Stimulated activated CD8-positive, alpha-beta memory T cell treated with anti-CD3 and anti-CD28 coated beads, Interleukin-15, amount 100 ng/mL, for 4 hours (primary cell): ENCODE results near the gene TMEM38B.

Source experiments
- DNase-seq, 2 donors: peaks; one replicate each; pipeline ENCODE4 v3.0.0-alpha.2; 2020; ENCODE audit warnings: low read depth in 2 of 2

The TMEM38B gene, protein sequence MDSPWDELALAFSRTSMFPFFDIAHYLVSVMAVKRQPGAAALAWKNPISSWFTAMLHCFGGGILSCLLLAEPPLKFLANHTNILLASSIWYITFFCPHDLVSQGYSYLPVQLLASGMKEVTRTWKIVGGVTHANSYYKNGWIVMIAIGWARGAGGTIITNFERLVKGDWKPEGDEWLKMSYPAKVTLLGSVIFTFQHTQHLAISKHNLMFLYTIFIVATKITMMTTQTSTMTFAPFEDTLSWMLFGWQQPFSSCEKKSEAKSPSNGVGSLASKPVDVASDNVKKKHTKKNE

DNA sequence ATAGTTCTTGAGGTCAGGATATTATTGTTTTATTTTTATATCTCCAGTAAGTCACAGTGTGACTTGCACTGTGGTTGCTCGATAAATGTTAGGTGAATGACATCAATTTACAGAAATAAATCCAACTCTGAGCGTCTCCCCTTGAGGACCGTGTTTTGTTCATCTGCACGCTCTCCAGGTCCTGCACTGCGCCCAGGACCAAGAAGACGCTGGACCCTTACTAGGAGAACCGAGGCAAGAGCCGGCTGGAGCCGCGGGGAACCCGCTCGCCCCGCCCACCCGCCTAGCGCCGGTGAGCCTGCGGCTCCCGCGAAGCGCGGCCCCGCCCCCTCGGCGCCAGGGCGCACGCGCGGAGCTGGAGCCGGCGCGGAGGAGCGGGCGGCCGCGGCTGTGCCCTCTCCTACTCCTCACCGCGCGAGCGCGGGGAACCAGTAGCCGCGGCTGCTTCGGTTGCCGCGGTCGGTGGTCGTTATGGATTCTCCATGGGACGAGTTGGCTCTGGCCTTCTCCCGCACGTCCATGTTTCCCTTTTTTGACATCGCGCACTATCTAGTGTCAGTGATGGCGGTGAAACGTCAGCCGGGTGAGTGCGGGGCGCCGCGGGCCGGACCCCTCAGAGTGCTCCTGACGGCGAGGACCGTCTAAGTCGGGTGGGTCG lies at the start of gene TMEM38B:
TMEM38B (plus strand) TSS at position 352 of the 658 bp plus-strand sequence; CDS start at position 472, 120 bp downstream.
- peak; percentile 39 to 64 for DNase-seq

DNA sequence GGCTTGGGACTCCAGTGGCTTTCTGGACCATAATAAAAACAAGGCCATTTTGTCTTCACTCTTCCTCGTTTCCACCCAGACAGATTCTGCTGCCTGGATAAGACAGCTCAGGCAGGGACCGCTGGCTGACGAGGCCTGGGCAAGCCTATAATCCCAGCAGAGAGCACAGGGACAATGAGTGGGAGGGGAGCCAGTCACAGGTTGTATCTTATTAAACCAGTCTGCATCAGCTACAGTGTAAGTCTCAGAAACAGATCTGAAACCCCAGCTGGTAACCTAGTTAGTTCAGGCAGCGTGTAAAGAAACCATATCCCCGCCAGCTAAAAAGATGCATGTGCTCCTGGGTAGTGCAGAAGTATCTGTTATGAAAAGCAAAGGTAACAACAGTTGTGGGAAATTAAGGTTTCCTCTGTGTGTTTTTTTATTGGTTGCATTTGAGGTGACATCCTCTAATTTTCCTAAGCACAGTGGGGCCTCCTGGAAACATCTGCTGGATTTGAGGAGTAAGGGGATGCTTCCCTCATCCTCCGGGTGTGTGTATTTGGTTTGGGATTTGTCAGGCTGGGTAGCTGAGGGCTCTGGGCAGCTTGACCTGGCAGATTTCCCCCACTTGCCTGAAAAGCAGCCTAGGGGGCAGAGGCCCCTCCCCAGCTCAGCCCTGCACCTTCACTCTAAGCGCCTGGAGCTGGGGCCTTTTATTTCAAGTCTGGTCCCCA lies 47.3 kb upstream of the TMEM38B start:
- no peak for DNase-seq

DNA sequence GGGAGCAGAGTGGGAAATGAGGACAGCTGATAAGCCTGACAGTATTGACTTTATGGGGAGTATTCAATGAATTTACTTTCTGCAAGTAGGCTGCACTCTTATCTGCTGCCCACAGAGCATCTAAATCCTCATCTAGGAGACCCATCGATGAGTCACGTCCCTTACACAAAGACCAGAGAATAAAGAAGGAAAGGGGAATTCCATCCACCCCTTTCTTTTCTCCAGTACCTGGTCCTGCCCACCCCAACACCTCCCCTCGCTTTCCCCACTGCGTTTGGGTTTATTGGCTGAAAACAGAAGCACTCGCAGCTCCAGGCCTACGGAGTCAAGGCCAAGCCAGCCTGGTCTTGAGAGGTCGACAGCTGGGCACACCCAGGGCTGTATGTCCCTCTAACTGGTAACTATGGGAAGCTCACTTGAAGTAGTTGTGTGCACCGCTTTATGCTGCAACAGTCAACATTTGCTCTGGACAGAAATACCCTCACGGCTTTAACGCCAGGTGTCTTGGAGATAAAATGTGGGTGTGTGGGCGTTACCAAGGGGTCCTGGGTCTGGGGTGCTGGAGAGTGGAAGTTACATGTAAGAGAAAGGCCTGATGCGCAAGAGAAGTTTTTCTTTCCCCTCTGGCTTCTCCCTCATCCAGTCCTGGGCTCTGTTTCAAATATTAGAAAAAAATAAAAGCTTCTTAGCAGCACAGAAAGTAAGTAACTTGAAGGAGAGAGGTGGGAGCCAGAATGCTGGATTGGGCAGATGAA lies 46.6 kb upstream of the TMEM38B start:
- DNase-seq: no peak

DNA sequence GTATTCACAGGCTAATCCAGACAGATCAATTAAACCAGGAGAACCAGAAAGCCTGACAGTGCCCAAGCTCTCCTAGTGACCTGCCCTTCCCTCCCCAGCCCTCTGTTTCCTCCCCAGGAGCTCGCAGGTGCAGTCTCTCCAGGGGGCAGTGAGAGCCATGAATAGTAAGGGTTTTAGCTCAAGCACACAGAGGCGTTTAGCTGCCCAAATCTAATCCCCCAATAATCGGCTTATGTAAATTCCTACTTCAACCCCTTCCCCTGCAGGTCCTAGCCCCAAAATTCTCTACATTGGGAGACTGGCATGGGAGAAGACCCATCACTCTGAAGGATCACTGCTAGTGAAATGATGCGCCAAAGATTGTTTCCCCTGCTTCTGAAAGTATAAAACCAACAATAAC lies 42.5 kb upstream of the TMEM38B start:
- no peak for DNase-seq

DNA sequence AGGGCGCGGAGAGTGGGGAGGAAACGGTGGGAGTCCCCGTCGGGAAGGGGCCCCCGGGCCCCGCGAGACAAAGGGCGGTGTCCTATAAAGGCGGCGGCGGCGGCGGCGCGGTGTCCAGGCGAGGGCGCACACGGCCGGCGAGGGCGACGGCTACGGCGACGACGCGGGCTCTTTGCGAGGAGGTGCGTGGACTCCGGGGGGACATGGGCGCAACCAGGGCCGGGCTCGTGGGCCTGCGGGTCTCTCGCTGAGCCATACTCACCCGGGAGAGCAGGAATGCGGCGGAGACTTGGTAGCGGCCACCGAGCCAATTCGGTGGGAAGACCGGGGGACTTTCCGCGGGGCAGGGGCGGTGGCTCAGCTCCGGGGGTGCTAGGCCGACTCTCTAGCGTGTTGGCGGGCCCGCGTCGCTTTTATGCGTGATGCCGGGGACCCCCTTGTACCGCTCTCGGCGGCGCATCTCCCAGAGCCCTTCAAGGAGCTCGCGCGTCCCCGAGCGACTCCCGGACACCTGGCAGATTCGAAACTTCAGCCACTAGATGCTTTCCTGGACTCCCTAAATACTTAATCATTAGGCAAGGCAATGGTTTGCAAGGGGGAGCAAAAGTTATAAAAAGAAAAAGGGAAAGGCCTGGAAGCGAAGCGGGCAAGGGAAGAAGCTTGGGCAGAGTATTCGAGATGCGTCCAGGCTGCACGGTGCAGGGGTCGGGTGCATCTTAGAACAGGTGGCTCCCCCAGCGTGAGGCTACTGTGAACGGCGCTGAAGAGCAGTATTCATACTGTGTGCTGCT lies 38.0 kb upstream of the TMEM38B start:
- no peak for DNase-seq

DNA sequence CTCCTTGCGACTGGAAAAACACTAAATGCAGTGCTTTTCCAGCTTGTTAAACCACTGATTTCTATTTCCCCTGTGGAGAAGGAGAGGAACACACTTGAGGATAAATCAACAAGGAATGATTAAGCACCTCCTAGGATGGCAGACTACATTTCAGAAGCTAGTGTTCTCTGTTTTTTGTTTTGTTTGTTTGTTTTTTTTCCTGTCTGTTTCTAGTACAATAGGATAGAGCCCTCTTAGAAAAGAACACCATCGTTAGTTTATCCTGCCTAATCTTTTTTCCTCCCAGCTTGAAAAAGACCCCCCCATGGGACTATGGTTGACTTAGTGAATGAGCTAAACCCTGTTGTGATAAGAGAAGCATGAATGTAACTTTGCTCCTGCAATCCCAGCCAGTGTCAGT lies 36.0 kb upstream of the TMEM38B start:
- DNase-seq: no peak

DNA sequence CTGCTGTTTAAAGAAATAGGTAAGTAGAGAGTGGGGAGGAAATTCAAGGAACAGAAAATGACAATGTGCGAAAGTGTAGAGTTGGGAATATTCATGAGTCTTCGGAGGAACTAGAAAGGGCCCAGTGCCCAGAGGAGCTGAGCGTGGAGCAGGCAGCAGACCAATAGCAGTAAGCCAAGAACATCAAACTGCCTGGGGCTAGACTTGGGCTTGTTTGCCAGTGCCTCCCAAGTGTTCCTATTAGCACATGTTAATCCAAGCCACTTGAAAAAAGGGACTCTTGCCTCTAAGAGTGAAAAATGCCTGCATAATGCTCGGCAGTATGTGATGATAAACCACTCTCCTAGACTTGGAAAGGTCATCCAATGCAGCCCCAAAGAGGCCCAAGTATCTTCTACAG lies 33.3 kb upstream of the TMEM38B start:
- no peak for DNase-seq

DNA sequence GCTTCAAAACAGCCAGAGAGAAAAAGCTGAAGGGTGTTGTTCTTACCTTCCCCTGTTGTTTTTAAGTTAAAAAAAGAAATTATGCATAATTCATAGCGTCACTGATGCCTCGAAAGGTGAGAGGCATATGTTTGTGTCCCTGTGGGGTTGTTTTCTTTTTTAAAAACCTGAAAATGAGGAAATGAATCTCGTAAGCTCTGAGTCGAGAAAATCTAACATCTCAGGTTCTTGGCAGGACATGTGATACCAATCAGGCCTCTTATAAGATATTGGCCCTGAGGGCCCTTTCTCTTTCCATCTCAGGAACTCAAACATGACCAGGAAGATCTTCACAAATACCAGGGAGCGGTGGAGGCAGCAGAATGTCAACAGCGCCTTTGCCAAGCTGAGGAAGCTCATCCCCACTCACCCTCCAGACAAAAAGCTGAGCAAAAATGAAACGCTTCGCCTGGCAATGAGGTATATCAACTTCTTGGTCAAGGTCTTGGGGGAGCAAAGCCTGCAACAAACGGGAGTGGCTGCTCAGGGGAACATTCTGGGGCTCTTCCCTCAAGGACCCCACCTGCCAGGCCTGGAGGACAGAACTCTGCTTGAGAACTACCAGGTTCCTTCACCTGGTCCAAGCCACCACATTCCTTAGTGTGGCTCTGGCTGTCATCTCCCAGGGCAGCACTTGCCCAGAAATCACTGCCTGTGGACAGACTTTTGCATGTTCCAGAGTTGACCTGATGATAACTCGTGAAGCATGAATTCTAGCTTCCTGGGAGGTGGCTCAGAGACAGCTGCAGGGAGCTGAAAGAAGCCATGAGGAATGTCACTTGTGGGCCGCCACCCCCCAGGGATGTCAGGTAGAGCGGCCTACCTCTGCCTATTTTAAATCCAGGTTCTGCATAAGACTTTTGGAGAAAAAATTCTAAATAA lies 31.9 kb upstream of the TMEM38B start, which contains the start of gene TAL2:
TAL2 (plus strand) TSS at position 274 of the 921 bp plus-strand sequence; CDS start at position 314, 40 bp downstream.
- no peak for DNase-seq

DNA sequence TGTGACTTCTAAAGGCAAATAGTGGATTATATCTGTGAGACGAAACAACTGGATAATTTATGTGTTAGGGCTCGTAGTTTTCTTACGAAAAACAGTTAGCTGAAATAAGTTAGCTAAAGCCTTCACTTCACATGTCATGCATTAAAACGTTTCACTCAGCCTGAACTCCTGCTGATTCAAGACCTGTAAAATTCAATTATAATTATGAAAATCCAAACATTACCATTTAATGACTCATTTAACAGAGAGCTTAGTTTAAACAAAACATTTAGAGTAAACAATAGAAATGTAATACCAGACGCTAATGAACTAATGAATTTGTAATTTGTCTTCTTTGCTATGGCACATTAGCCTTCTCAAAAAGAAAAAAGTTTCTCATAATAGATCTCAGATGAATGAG lies 30.4 kb upstream of the TMEM38B start:
- DNase-seq: no peak

DNA sequence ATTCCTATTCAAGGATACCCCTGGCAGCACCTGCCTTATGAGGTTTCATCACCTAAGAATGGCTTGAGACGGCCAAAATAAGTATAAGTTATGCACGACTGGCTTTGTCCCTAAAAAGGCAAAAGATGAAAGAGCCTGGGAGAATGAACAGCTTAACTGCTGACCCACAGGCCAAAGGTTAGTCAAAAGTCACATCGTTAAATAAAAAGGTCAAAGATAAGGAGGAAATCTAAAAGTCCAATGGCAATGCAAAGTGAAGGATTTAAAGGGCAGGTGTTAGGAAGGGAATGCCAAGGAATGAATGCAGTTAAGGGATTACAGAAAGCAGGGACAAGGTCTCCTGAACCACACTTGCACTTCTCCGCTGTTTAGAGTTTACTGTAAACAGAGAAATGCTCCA lies 26.5 kb upstream of the TMEM38B start:
- DNase-seq: no peak

DNA sequence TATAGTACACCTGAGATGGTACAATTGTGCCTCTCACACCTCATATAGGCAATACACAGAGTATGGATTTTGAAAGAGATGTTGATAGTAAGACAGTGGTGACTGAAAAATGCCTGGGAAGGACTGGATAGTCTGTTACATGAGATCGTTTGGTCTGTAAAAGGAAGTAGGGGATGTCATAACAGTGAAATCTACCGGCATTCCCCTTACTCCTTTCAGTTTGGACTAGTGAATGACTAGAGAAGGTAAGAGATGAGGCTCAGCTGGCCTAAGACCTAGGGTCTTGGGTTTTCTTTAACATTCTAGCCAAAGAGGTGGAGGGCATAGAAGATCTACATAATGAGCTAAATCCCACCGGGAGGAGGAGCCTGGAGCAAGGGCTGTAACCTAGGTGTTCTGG lies 24.0 kb upstream of the TMEM38B start:
- DNase-seq: no peak

DNA sequence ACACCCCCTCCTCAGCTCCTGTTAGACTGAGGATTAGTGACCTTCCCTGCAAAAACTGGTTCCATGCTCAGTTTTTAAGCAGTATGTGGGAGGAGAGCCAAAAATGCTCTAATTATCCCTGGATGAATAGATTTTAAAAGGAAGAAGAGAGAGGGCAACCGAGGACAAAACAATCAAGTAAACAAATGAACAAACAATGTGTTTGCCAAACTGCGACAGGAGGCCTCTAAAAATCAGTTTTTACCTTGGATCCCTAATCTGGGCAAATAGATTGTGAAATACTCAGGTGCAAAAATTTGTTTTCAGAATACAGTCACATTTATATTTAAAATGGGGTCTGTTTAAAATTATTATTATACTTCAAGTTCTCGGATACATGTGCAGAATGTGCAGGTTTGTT lies 23.6 kb upstream of the TMEM38B start:
- DNase-seq: no peak

DNA sequence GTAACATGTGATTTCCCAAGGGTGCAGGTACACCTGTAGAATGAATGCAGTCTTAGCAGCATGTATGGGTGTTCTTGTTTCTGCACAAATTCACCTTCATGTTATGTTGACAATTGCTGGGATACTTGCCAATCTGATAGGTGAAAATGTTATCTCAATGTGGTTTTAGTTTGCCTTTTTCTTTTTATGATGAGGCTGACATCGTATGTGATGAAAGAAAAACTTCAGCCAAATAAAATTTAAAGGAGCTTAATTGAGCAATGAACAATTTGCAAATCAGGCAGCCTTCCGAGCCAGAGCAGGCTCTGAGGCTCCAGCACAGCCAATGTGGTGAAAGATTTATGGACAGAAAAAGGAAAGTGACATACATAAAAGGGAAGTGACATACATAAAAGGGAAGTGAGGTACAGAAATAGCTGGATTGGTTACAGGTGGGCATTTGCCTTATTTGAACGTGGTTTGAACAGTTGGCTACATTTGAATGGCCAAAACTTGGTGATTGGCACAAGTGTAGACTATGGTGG lies 21.6 kb upstream of the TMEM38B start:
- DNase-seq: no peak

DNA sequence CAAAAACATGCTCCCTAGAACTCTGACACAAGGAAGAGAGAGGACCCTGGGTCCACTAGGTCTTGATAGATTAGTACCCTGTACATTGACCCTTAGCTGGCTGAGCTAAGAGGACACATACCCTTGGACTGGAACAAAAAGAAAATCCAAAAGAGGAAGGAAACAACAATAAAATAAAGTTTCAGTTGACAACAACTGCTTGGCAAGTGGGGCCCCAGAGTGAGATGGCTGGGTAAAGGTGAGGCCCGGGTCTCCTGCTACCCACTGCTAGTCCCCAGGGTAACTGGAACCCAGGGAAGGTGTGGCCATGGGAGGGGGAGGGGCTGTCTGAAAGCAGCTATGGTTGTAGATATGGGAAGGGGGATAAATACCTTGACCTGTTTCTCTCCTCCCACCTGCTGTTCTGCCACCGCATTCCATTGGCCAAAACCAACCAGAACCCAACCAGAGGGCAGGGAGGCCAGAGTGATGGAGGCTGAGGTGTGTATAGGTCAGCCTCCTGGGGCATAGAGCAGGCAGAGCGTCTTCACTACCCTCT lies 20.4 kb upstream of the TMEM38B start:
- no peak for DNase-seq

DNA sequence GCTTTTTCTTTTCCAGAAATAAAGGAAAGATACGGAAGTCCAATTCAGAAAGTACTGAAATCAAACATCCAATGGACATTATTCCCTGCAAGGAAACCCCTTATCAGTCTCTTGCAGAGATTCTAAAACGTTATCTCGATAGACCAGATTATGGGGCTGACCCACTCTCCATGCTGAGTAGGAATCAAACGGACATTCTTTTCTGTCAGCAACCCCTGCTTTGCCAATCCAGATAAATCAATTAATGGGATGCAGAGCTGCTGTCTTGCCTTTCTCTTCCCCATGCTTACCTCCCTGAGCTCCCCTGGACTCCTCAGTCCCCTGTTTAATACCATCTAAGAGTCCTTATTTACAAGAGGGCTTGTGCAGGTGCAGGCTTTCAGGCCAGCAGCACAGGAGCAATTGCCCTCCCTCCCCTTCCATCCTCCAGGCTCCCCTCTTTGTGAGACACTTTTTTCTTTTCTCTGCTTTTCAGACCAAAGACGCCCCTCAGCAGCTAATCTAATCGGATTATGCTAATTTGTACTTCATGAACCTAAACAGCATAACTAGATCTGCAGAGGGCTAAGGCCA lies 17.9 kb upstream of the TMEM38B start:
- DNase-seq: no peak

DNA sequence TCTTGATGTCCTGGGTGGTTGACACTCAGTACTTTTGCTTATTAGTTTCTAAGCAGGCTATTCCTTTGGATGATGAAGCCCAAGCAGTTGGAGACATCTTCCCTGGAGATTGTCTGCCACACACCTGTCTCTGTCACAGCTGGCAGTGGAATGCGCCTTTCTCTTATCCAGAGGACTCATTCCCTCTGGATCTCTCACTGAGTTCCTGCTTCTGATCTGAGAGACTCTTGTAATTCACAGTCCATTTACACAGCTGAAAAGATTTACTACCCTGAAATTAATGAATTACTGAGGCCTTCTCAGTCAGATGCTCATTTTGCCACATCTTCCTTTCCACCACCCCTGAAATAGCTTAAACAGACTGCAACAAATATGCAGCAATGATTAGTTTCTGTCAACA lies 16.2 kb upstream of the TMEM38B start:
- no peak for DNase-seq

DNA sequence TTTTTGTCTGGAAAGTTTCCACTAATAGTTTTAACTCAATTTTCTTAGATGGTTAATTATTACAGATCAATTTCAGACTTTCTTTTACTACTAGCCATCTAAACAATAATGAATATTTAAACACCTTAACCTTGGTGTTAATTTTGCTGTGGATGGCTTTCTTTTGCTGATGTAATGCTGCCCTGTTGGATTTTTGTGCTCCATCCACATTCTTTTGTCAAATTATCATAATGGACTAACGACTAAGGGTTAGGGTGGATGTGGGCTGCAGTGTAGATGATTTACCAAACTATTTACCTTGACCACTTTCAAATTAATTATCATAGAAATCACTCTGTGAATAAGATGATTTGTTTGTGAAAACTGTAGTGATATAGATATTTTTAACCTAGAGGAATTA lies 15.6 kb upstream of the TMEM38B start:
- DNase-seq: no peak

DNA sequence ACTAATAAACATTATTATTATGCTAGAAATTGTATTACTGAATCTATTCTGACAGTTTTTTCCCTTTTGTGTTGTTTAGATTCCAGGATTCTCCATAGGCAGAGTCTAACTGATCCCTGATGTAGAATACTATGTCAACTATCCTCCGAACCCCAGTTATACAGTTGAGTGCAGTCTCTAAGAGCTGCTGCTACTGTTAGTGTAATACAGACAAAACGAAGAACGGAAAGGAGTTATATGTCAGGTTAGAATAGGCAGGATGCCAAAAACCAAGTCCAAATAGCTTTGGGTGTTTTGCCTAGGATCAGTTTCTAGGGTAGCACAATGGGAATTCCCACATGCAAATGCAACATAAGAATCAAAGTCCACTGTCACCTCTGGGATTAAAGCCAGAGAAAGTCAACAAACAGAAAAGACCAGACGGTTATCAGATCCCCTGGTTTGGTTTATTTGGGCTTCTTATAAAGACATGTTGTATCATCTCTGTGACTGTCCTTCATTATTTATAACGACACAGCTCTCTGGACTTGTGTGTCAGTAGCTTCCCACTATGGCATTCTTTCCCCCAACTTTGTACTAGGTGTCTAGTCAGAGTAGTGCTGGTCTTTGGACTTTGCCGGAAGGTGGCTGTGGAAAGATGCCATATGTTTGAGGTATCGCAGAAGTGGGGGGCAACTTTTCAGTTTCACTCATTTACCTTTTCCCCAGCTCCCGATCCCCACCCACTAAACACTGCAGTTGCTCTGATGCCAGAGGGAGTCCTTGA lies 14.9 kb upstream of the TMEM38B start:
- no peak for DNase-seq

DNA sequence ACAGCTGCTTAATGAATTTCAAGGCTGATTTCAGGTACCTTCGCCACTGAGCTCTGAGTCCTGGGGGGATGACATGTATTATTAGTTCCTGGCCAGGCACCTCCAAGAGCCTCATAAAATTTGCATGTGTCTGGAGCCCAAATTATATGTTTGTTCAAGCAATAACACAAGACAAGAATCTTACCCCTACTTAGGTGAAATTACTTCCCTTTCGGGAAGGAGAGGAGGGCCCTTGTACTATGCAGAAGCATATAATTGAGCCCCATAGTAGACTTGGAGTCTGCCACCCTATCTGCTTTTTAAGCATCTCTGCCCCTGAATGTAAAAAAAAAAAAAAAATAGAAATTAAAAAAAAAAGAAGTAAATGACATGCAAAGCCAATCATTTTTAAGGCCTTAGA lies 13.0 kb upstream of the TMEM38B start:
- no peak for DNase-seq
